NCI-H82 treated with DMSO at 0.1 percent for 48 hours (cell line): ENCODE results near the gene ADARB1.

ENCODE experiments used
- DNase-seq: peaks from one replicate; lab custom pipeline; 2025; ENCODE audit not compliant: unreplicated experiment; lab: John Stamatoyannopoulos, UW

The ADARB1 gene

GRCh38 chr21:45190013-45190412 lies 115.6 kb downstream of the ADARB1 start:
- DNase-seq = no peak

DNA sequence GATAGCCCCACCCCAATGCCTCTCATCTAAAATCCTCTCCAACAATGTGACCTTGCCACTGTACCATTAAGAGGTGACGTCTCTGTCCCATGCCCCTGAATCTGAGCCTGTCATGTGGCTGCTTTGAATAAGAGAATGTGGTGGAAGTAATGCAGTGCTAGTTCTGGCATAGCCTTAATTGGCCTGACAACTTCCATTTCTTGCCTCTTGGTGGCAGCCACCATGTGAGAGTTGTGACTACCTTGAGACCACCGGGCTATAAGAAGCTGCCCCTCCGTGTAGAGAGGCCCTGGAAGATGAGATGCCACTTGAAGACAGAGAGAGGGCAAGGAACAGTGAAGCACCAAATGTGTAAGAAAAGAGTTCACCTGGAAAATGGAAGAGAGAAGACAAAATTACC lies 118.0 kb downstream of the ADARB1 start:
- DNase-seq = no peak

DNA sequence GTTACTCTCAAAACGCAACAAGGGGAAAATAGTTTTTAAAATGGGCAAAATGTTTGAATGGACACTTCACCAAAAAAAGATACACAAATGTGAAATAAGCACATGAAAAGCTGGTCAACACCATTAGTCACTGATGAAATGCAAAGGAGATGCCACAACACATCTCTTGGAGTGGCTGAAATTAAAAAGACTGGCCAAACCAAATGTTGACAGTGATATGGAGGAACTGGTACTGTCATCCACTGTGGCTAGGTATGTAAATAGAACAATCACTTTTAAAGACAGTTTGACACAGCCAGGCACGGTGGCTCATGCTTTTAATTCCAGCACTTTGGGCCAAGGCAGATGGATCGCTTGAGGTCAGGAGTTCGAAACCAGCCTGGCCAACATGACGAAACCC lies 122.2 kb downstream of the ADARB1 start:
- no peak for DNase-seq

GRCh38 chr21:45199201-45199600 lies 124.8 kb downstream of the ADARB1 start:
- no peak for DNase-seq

GRCh38 chr21:45200031-45200430 lies 125.7 kb downstream of the ADARB1 start:
- no peak for DNase-seq

GRCh38 chr21:45200581-45201296 lies 126.4 kb downstream of the ADARB1 start:
- DNase-seq = no peak

GRCh38 chr21:45202344-45202743 lies 128.0 kb downstream of the ADARB1 start:
- no peak for DNase-seq

- no peak for DNase-seq
Observed at GRCh38 chr21:45202889-45203288, 128.5 kb downstream of the ADARB1 start.

DNA sequence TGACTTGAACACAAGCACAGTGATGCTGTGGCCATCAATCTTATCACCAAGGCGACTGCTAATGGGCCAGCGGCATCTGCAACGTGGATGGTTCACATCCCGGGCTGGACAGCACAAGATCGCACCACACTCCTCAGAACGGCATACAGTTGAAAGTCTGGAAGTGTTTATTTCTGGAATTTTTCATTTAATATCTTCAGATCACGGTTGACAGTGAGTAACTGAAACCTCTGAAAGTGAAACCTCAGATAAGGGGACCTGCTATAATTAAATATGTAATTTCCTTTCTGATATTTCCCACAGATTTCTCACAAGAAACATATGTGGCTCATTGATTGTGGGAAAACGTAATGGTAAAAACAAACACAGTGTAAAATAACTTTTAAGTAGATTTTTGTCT lies 129.6 kb downstream of the ADARB1 start:
- no peak for DNase-seq

- no peak for DNase-seq
Observed at GRCh38 chr21:45204395-45204794, 130.0 kb downstream of the ADARB1 start.

- DNase-seq = no peak
Observed at GRCh38 chr21:45207839-45208626, 133.7 kb downstream of the ADARB1 start.

GRCh38 chr21:45208627-45208951 lies 134.2 kb downstream of the ADARB1 start:
- no peak for DNase-seq

DNA sequence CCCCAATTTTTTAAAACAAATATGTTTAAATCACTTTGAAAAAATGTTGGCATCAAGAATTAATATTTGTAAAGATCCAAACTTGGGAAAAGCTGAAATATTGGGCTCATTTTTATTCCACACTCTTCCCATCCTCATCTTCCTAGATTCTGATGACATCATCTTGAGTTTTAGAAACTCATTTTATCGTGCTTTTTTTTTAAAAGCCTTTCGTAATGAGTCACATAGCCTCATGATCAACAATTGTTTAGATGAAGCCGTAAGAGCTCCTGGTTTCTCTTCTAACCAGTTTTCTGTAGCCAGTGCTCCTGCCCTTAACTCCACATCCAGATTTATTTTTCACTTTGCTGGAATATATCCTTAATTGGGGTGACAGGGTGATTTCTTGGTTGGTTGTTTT lies 134.7 kb downstream of the ADARB1 start:
- no peak for DNase-seq

DNA sequence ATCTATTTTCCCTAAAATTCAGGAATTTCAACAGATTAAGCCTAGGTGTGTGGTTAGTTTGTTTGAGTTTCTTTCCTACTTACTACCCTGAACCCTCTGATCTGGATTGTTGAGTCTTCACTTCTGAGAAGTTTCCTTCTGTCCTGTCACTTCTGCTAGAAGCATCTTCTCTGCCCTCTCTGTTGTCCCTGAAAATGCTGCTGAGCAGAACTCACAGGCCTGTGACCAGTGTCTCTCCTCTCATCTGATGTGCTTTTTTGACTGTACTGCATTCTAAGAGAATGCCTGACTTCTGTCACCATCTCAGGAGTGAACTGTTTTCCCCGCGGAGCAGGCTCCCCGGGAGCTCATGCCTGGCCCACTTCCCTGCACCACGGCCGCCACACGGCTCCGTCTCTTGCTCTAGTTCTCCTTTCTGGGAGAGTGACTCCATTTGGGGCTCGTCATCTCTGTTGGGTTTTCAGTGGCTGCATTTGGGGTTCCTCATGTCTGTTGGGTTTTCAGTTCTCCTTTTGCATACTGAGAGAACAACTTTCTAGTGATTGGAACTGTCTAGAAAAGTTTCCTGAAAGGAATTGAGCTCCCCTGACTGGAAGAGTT lies 135.4 kb downstream of the ADARB1 start:
- no peak for DNase-seq

- no peak for DNase-seq
Observed at GRCh38 chr21:45210461-45210983, 136.1 kb downstream of the ADARB1 start.

DNA sequence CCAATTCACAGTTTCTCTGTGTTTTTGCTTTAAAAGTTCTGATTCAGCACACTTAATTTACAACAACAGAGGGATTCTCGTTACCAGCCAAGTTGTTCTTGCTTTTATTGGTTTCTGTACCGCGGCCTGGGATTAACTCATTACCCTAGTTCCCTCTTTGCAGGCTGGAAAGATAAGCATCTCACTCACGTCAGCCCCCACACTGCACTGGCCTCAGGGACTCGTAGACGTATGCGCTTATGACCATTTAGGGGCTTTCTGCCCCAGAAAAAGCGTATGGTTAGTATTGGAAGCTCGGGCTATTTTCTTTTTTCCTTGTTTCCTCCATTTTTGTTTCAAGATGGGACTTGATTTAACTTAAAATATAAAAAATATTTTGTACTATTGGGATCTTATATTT lies 137.3 kb downstream of the ADARB1 start:
- no peak for DNase-seq

- DNase-seq = peak; percentile 42
Observed at GRCh38 chr21:45213392-45213791, 139.0 kb downstream of the ADARB1 start.

GRCh38 chr21:45215213-45215612 lies 140.8 kb downstream of the ADARB1 start:
- DNase-seq = no peak

GRCh38 chr21:45217010-45217409 lies 142.6 kb downstream of the ADARB1 start:
- DNase-seq = no peak

- DNase-seq = no peak
Observed at GRCh38 chr21:45219517-45219916, 145.1 kb downstream of the ADARB1 start.

- no peak for DNase-seq
Observed at GRCh38 chr21:45220071-45220481, 145.7 kb downstream of the ADARB1 start.
